GM19043 (cell line): ENCODE measurements around the gene PIK3IP1.
"Not testable (repeated sequence)": the region's sequence is repeated elsewhere in the genome, so short reads cannot be mapped to it uniquely, and the experiment has no call there.

Experiments used
- ATAC-seq: cut with Tn5 transposase; IDR thresholded peaks from one replicate; pipeline ENCODE4 v1.9.1; 2021; ENCODE audit warnings: low read depth; ENCODE audit not compliant: unreplicated experiment

Gene PIK3IP1

DNA sequence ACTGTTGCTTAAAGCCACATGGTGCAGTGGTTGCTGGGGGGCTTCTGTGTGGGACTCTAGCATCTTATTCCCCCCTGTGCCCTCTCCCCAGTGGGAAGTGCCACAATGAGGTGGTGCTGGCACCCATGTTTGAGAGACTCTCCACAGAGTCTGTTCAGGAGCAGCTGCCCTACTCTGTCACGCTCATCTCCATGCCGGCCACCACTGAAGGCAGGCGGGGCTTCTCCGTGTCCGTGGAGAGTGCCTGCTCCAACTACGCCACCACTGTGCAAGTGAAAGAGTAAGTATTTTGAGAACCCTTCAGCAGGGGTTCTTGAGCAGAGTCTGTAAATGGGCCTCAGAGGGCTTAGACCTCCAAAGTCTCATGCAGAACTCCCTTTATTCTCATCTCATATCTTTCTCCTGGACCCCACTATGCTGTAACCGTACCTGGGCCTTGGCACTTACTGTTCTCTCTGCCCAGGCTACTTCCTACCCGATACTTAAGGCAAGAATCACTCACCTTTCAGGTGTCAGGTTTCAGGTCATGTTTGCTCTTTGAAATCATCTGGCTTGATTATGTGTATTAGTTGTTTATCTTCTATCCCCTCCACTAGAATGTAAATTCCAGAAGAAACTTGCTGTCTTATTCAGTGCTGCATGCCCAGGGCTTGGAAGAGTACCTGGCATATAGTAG lies 32.4 kb downstream of the PIK3IP1 start:
- no peak for ATAC-seq

DNA sequence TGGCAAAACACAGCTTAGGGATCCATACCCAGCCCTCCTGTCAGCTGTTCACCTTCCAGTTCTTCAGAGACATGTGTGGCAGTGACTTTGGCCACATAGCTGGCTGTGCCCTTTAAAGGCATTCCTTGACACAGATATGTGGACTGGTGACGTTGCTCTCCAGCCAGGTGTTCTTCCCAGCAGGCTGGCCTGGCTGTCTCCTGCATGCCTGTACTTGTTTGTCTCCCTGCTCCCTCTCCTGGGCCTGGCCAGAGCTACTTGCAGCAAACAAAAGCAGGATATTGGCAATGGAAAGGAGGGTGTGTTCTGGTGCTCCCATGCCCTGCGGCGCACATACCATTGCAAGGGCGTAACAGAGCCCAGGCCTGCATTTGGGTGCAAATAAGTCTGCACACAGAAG lies 38.3 kb downstream of the PIK3IP1 start:
- ATAC-seq, result no peak

DNA sequence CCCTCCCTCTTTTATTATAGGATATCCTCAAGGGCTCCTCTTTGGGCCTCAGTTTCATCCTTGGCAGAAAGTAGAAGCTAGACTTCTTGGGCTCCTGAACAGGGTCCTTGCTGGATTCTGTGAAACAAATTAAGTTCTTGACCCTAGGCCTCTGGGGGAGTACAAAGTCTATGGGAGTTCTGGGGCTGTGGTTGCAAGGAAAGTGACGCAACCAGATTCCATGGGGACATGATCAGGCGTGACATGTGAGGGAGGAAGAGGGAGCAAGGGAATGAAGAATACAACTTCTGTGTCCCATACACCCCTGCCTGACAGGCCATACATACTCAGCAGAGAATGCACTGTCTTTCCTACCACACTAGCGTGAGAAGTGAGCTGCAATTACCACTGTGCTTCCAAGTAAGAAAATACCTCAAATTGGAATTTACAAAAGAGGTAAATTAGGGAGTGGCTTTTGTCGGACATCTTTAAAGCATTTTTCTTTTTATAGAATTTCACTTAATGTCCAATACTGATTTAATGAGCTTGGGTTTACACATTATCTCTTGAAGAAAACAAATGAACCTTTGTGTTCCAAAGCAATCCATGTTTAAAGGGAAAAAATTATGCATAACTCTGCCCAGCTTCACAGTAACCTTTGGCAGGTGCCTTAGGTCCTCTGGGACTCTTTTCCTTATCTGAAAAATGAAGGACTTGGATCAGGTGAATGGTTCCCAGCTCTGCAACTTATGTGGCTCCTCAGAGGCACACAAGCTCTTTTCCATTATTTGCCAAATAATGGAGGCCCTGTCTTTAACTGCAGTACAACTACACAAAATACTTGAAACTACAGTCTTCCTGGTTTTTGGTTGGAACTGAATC lies 41.3 kb downstream of the PIK3IP1 start:
- ATAC-seq, result no peak

DNA sequence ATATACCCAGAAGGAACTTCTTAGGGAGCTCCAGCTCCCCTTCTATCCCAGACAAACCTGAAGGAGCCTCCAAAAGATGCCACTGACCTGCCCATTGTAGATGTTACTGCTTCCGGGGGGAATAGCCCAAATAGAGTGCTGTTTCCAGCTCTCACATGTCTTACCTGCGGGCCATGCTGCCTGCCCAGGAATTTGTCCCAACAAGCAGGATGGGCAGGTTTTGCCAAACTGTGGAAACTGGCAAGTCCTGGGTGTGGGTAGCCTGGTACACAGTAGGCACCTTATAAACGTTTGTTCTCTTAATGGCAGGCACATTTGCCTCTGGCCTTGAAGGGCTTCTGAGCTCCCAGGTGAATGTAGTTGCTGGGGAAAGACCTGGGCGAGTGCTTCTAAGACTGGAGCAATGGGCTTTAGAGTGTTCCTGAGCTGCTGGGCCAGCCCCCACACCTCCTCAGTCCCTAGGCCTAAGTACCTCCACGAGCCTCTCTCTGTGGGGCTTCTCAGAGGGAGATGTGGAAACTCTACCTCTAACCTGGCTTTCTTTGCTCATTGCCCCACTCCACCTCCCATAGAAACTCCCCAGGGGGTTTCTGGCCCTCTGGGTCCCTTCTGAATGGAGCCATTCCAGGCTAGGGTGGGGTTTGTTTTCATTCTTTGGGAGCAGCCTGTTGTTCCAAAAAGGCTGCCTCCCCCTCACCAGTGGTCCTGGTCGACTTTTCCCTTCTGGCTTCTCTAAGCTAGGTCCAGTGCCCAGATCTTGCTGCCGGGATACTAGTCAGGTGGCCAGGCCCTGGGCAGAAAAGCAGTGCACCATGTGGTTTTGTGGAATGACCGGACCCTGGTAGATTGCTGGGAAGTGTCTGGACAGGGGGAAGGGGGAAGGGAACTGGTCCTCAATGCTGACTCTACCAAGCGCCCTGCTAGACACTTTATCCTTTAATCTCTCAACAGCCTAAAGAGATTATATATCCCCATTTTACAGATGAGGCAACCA lies 43.0 kb downstream of the PIK3IP1 start:
- no peak for ATAC-seq

DNA sequence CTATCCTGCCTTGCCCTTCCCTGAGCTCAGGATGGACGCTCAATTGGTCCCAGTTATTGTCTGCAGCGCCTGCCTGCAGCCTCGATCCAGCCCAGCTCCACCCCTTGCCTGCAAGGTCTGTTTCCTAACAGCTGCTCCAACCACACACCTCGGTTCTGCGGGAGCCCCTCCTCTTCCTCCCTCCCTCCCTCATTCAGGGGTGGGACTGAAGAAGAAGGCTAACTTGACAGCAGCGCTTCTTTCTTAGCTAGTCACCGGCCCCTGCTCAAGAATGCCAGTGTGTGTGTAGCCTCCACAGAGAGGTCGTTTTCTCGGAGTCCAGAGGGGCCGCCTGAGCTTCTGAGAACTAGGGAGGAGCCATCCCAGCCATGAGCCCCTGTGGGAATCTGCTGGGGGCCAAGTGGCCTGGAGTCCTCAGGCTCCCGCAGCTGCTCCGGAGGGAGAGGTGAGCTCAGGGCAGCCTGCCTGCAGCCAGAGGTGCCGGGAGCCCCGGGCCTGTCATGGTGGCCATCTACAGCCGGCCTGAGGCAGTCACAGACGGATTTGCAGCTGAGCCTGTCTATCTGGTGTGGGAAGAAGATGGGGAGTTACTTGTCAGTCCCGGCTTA lies 44.0 kb downstream of the PIK3IP1 start:
- ATAC-seq, result no peak

DNA sequence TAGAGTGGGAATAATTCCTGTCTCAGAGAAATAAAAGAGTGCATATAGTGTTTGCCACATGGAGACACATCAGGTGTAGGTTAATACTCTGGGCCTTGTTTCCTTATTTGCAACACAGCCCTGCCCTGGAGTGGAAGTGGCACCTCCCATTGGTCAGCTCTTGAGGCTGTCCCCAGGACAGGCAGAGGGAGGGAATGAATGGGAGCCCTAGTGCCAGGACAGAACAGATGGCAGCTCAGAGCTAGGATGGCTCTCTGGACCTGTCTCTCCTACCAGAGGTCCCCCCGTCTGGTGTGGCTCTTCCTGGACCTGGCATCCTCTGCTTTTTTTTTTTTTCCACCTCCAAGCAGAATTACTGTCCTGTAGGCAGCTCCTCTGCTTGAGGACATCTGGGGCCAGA lies 44.6 kb downstream of the PIK3IP1 start:
- no peak for ATAC-seq

DNA sequence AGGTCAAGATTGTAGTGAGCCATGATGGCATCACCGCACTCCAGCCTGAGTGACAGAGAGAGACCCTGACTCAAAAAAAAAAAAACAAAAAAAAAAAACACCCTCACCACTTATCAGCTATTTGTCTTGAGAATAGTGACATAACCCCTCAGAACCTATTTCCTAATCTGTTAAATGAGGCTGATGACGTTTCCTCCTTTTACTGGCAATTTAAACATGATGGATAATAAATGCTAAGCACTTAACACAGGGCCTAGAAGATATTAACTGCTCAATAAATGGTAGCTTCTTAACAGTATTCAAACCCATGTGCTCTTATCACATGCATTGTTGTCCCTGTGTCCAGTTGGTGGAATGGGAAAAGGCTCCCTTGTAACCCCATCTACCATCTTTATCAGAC lies 45.6 kb downstream of the PIK3IP1 start:
- ATAC-seq, result no peak

DNA sequence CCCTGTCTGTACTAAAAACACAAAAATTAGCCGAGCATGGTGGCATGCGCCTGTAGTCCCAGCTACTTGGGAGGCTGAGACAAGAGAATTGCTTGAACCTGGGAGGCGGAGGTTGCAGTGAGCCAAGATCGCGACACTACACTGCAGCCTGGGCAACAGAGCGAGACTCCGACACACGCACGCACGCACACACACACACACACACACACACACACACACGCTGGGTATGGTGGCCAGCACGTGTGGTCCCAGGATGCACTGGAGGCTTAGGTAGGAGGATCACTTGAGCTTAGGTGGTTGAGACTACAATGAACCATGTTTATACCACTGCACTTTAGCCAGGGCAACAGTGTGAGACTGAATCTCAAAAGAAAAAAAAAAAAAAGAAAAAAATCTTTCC lies 46.3 kb downstream of the PIK3IP1 start:
- not testable (repeated sequence) for ATAC-seq

DNA sequence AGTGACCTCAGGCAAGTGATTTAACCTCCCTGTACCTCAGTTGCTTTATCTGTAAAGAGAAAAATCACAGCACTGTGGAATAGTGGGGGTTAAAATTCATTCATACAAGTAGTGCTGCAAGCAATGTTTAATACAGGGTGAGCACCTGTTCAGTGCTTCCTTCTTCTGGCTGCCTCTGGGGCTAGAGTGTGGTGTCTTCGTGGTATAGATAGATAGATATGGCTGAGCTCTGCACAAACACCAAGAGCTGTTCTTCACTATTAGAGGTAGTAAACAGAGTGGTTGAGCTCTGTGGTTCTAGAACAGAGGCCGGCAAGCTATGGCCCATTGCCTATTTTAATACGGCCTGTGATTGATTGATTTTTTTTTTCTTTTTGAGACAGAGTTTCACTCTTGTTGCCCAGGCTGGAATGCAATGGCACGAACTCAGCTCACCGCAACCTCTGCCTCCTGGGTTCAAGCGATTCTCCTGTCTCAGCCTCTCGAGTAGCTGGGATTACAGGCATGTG lies 47.3 kb downstream of the PIK3IP1 start:
- ATAC-seq, result no peak

DNA sequence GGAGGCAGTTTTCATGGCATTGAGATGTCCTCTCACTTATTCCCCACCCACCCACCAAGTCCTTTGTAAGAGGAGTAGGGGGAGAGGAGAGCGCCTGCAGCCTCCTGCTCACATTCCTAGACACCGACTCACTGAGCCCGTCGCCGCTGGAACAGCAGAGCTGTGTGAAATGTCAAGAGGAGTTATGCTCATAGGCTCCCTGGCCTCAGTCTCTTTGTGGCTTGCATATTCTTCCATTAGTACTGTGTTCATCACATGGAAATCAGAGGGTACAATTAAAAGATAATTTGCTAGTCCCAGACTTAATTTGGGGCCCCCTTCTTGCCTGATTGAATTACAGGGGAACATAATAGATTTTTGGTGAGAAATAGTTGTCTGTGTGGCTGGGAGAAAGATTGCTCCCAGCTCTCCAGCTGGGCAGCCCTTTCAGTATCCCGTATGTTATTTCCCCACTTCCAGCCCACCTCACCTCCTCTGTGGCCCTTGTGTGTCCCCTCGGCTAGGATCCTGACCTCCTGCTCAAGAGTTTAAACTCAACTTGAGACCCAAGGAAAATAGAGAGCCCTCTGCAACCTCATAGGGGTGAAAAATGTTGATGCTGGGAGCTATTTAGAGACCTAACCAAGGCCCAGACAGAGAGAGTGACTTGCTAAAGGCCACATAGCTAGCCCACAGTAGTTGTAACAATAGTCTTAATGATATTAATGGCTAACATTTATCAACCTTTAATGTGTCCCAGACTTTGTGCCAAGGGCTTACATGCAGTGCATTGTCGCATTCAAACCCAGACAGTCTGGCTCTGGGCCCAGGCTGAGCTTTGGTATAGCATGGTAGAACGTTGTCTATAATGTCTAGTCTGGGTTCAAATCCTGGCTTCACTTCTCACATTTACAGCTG lies 48.0 kb downstream of the PIK3IP1 start:
- no peak for ATAC-seq

DNA sequence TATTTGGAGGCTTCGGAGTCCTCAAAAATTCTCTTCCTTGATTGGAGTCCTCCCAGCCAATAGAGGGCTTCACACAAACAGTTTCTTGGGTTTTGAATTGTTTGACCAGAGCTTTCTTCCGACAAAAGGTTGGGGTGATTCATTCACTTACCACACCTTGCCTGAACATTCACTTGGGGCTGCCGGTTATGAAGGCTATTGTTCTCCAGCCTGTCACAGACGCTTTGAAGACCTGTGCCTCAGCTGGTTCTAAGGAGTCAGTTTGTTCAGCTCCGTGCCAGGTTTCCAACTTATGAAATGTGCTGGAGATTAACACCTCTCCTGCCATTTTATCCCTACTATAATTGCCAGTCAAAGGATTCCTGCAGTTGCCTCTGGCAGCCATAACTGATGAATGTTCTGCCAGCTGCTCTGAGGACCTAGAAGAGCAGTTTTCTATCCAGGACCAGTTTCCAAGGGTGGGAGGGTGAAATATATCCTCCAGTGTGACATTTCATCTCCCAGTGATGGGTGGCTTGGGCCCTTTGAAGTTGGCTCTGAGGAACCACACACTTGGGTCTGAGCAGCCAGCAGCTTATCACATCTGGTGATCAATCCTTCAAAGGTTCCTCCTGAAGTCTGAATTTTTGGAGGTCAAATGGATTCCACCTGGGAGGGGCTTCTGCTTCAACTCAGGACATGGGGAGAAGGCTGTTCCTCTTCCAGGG lies 48.8 kb downstream of the PIK3IP1 start:
- ATAC-seq, result no peak

DNA sequence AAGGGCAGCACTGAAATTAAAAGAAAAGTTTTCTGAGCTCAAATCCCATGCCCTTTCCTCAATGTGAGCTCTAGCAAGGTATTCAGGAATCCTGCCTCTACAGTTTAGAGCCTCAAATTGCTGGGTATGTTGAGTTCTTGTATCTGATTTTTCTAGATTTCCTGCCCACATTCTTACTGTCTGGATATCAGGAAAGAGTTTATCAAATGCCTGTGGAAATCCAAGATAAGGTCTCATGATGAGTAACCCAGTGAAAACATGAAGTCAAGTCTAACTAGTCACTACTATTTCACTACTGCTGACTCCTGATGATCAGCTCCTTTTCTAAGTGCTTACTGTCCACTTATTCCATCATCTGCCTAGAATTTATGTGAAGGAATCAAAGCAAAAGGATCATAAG lies 50.4 kb downstream of the PIK3IP1 start:
- no peak for ATAC-seq

DNA sequence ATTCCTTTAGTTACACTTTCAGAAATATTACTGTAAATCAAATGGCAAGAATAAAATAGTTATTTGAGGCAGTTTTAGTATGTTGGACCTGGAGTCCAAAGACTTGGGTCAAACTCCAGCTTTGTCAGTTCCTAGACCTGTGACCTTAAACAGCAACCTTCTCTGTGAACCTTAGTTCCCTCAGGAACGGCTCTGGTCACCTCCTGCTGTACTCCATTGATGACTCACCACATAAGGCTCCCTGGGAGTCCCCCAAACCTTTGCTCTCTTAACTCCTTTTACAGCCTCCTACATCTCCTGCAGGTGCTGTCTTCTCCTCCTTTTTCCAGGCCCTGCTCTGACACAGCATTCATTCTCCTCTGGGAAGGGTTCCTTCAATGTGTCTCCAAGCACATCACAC lies 51.1 kb downstream of the PIK3IP1 start:
- no peak for ATAC-seq

DNA sequence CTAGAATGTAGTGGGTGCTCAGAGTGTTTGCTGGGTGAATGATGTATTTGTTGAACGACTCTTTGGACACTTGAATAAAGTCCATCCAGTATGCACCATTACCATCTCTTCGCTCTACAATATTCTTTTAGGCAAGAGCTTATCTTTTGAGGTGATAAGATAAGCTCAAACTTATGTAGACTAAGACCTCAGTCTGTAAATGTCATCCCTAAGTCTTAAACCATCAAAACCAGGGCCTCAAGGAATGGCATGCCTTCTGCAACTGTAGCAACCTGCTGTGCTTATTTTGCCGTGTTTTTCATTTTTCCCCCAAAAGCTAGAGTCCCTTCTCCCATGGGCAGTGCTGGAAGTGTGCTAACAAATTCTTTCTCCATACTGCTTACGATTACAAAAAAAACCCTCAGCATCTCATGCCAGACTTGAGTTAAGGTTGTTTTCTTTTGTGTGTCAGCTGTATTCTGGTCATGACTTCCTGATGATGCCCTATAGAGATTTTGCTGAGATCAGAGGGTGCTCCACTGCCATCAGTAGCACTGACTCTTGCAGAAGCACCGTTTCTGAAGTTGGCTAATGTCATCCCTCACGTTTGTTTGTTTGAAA lies 52.4 kb downstream of the PIK3IP1 start:
- no peak for ATAC-seq

DNA sequence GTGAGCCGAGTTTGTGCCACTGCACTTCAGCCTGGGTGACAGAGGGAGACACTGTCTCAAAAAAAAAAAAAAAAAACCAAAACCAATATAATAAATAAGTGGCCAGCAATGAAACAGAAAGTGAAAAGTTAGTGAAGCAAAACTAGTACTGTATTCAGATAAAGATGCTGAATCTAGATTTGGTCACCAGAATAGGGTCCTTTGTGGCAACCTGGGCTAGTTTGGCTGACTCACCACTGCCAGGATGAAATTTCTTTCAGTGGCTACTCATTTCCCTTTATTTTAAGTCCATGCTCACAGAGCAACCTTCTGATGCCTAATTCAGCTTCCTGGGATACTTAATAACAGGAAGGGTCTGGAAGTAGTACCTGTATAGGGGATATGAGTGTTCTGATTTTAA lies 54.2 kb downstream of the PIK3IP1 start:
- no peak for ATAC-seq

DNA sequence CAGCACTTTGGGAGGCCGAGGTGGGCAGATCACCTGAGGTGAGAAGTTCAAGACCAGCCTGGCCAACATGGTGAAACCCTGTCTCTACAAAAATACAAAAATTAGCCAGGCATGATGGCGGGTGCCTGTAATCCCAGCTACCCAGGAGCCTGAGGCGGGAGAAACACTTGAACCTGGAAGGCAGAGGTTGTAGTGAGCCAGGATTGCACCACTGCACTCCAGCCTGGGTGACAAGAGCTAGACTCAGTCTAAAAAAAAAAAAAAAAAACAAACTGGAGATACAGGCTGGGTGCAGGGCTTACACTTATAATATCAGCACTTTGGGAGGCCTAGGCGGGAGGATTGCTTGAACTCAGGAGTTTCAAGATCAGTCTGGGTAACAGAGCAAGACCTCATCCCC lies 56.2 kb downstream of the PIK3IP1 start:
- not testable (repeated sequence) for ATAC-seq

DNA sequence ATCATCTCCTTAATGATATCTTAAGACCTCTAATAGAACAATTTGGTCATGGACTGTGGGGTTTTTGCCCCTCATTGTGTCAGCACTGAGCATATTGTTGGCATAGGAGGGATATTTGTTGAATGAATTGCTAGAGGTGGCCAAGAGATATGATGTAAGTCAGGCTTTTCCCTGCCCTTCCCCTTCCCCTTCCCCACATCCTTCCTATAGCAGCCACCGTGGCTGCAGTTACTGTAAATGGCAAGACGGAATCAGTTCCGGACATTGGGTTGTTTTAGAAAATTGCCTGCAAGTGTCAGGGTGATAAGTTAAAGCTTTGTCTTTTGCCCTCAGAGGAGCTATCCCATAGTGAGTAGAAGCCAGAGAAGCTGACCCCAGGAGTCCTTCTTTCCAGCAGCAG lies 57.2 kb downstream of the PIK3IP1 start:
- no peak for ATAC-seq

DNA sequence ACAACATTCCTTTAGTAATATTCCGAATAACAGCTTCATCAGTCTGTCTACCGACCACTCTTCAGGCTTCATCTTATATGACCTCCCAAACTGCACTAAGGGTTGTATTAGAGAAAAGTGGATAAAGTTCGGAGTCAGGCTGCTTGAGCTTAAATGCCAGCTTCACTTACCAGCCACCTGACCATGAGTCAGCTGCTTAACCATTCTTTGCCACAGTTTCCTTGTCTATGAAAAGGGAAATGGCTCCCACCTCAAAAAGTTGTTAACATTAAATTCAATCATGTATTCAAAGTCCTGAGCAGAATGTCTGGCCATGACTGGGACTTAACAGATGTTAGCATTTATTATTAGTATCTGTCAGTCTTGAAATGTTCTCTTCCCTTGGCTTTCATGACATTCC lies 59.3 kb downstream of the PIK3IP1 start:
- no peak for ATAC-seq
